MM.1S (cell line): Measurements from ENCODE around the gene MGAM2.

Experiments used
- DNase-seq: peaks from one replicate; pipeline ENCODE4 v3.0.0-alpha.2; 2015
- H2AFZ ChIP-seq: fragments of 300-600 bp; sonication (generic); 2 replicates; pipeline ENCODE4 v1.6.0; 2016; ENCODE audit warnings: antibody characterized with exemption, low read length
- H3F3A ChIP-seq: fragments of 300-600 bp; sonication (generic); 2 replicates; pipeline ENCODE4 v1.6.1; 2016; ENCODE audit warnings: mild to moderate bottlenecking, antibody characterized with exemption, low read length, moderate library complexity, mixed read lengths; ENCODE audit not compliant: insufficient read depth
- H3K27ac ChIP-seq: fragments of 300-600 bp; sonication (generic); 2 replicates; pipeline ENCODE4 v1.5.1; 2016; ENCODE audit warnings: mild to moderate bottlenecking, low read length
- H3K27me3 ChIP-seq: fragments of 300-600 bp; sonication (generic); replicated peaks from 2 replicates; pipeline ENCODE4 v1.6.0; 2016; ENCODE audit warnings: low read length; ENCODE audit not compliant: insufficient read depth
- H3K36me3 ChIP-seq: fragments of 300-600 bp; sonication (generic); replicated peaks from 2 replicates; pipeline ENCODE4 v1.6.1; 2016; ENCODE audit warnings: mild to moderate bottlenecking, low read length, mixed read lengths; ENCODE audit not compliant: insufficient read depth
- H3K4me1 ChIP-seq: fragments of 300-600 bp; sonication (generic); 2 replicates; pipeline ENCODE4 v1.6.1; 2016; ENCODE audit warnings: low read length, mixed read lengths
- H3K4me2 ChIP-seq: fragments of 300-600 bp; sonication (generic); 2 replicates; pipeline ENCODE4 v1.6.0; 2016; ENCODE audit warnings: low read depth, low read length
- H3K4me3 ChIP-seq: fragments of 300-600 bp; sonication (generic); 2 replicates; pipeline ENCODE4 v1.5.1; 2016; ENCODE audit warnings: low read length, mixed read lengths
- H3K79me2 ChIP-seq: fragments of 300-600 bp; sonication (generic); 2 replicates; pipeline ENCODE4 v1.6.1; 2016; ENCODE audit warnings: mixed run types, low read length, mixed read lengths
- H3K9ac ChIP-seq: fragments of 300-600 bp; sonication (generic); 2 replicates; pipeline ENCODE4 v1.6.1; 2016; ENCODE audit warnings: low read length, mixed read lengths
- H3K9me2 ChIP-seq: fragments of 300-600 bp; sonication (generic); replicated peaks from 2 replicates; pipeline ENCODE4 v1.6.1; 2016; ENCODE audit warnings: mild to moderate bottlenecking, low read length, mixed read lengths; ENCODE audit not compliant: insufficient read depth
- H3K9me3 ChIP-seq: fragments of 300-600 bp; sonication (generic); replicated peaks from 2 replicates; pipeline ENCODE4 v1.6.1; 2016; ENCODE audit warnings: mild to moderate bottlenecking, low read length, mixed read lengths; ENCODE audit not compliant: insufficient read depth
- H4K20me1 ChIP-seq: fragments of 300-600 bp; sonication (generic); 2 replicates; pipeline ENCODE4 v1.6.1; 2016; ENCODE audit warnings: mild to moderate bottlenecking, low read length, moderate library complexity, mixed read lengths; ENCODE audit not compliant: insufficient read depth
- CTCF ChIP-seq: fragments of 300-600 bp; sonication (generic); IDR thresholded peaks from 2 replicates; pipeline ENCODE4 v1.5.1; 2016; ENCODE audit warnings: antibody characterized with exemption, low read length, mixed read lengths
- EZH2 ChIP-seq: fragments of 300-600 bp; sonication (generic); optimal IDR thresholded peaks from 2 replicates; pipeline ENCODE3; 2017; ENCODE audit warnings: low read depth, mild to moderate bottlenecking, antibody characterized with exemption, low read length, mixed read lengths
- EZH2phosphoT487 ChIP-seq: fragments of 300-600 bp; sonication (generic); IDR thresholded peaks from 2 replicates; pipeline ENCODE4 v1.6.1; 2018; ENCODE audit warnings: antibody characterized with exemption, low read length

Gene MGAM2

GRCh38 chr7:142120524-142120923, 9.0 kb downstream of the MGAM2 start:
- TF ChIP-seq EZH2phosphoT487: no peak
- TF ChIP-seq EZH2: no peak
- no peak for TF ChIP-seq CTCF
- no peaks in the 10 kb centered on the region for H3K9me2 ChIP-seq
- no peaks in the 10 kb centered on the region for H3K27me3 ChIP-seq
- H3K36me3 ChIP-seq: no peaks in the 10 kb centered on the region
- no peaks in the 10 kb centered on the region for H4K20me1 ChIP-seq
- no peaks in the 10 kb centered on the region for H3F3A ChIP-seq
- DNase-seq: no peak
- no peak overlapping the region for H3K4me3 ChIP-seq
- H3K4me1 ChIP-seq: no peaks in the 10 kb centered on the region
- H3K27ac ChIP-seq: no peak overlapping the region
- no peak overlapping the region for H3K9ac ChIP-seq
- no peaks in the 10 kb centered on the region for H3K79me2 ChIP-seq
- H3K4me2 ChIP-seq: no peak overlapping the region
- H3K9me3 ChIP-seq: no peaks in the 10 kb centered on the region
- H2AFZ ChIP-seq: no peak overlapping the region

- TF ChIP-seq EZH2phosphoT487: no peak
- TF ChIP-seq CTCF: no peak
- no peak for TF ChIP-seq EZH2
- DNase-seq: no peak
- Histone ChIP-seq H3K4me3 (no peak overlapping the region), H3K9me2 (no peaks in the 10 kb centered on the region), H3K9ac (no peak overlapping the region), H3K4me2 (no peak overlapping the region), H3K27ac (no peak overlapping the region), H3F3A (no peaks in the 10 kb centered on the region), H3K9me3 (no peaks in the 10 kb centered on the region), H4K20me1 (no peaks in the 10 kb centered on the region), H2AFZ (no peak overlapping the region), H3K36me3 (no peaks in the 10 kb centered on the region), H3K4me1 (no peaks in the 10 kb centered on the region), H3K79me2 (no peaks in the 10 kb centered on the region), H3K27me3 (no peaks in the 10 kb centered on the region)
Measured at GRCh38 chr7:142123184-142123583, 11.7 kb downstream of the MGAM2 start.

- no peaks in the 10 kb centered on the region for H3K4me1 ChIP-seq
- H3K27me3 ChIP-seq: no peaks in the 10 kb centered on the region
- H3K4me2 ChIP-seq: no peak overlapping the region
- no peak for DNase-seq
- TF ChIP-seq CTCF (no peak), EZH2 (no peak), EZH2phosphoT487 (no peak)
- no peaks in the 10 kb centered on the region for H4K20me1 ChIP-seq
- no peak overlapping the region for H2AFZ ChIP-seq
- no peaks in the 10 kb centered on the region for H3K79me2 ChIP-seq
- H3K9ac ChIP-seq: no peak overlapping the region
- no peaks in the 10 kb centered on the region for H3K9me2 ChIP-seq
- no peak overlapping the region for H3K4me3 ChIP-seq
- no peaks in the 10 kb centered on the region for H3K9me3 ChIP-seq
- no peak overlapping the region for H3K27ac ChIP-seq
- H3K36me3 ChIP-seq: no peaks in the 10 kb centered on the region
- H3F3A ChIP-seq: no peaks in the 10 kb centered on the region
Measured at GRCh38 chr7:142125256-142125955, 13.9 kb downstream of the MGAM2 start.
